MM.1S (cell line): ENCODE measurements around the gene AAR2.

Experiments
- EZH2 ChIP-seq: fragments of 300-600 bp; sonication (generic); optimal IDR thresholded peaks from 2 replicates; pipeline ENCODE3; 2017; ENCODE audit warnings: low read depth, mild to moderate bottlenecking, antibody characterized with exemption, low read length, mixed read lengths
- EZH2phosphoT487 ChIP-seq: fragments of 300-600 bp; sonication (generic); IDR thresholded peaks from 2 replicates; pipeline ENCODE4 v1.6.1; 2018; ENCODE audit warnings: antibody characterized with exemption, low read length
- TF ChIP-seq, protein P1 (sequence below): fragments of 300-600 bp; sonication (generic); IDR thresholded peaks from 2 replicates; pipeline ENCODE4 v1.5.1; 2016; ENCODE audit warnings: antibody characterized with exemption, low read length, mixed read lengths

DNA sequence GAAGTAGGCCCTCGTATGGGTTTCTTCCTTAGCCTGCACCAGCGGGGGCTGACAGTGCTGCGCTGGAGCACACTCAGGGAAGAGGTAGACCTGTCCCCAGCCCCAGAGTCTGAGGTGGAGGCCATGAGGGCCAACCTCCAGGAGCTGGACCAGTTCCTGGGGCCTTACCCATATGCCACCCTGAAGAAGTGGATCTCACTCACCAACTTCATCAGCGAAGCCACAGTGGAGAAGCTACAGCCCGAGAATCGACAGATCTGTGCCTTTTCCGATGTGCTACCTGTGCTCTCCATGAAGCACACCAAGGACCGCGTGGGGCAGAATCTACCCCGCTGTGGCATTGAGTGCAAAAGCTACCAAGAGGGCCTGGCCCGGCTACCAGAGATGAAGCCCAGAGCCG is 3.8 kb downstream of the AAR2 start:
- TF ChIP-seq, protein P1, sequence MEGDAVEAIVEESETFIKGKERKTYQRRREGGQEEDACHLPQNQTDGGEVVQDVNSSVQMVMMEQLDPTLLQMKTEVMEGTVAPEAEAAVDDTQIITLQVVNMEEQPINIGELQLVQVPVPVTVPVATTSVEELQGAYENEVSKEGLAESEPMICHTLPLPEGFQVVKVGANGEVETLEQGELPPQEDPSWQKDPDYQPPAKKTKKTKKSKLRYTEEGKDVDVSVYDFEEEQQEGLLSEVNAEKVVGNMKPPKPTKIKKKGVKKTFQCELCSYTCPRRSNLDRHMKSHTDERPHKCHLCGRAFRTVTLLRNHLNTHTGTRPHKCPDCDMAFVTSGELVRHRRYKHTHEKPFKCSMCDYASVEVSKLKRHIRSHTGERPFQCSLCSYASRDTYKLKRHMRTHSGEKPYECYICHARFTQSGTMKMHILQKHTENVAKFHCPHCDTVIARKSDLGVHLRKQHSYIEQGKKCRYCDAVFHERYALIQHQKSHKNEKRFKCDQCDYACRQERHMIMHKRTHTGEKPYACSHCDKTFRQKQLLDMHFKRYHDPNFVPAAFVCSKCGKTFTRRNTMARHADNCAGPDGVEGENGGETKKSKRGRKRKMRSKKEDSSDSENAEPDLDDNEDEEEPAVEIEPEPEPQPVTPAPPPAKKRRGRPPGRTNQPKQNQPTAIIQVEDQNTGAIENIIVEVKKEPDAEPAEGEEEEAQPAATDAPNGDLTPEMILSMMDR, result no peak
- TF ChIP-seq EZH2 (no peak), EZH2phosphoT487 (no peak)
